ENCODE data around the gene PSMC6.

PSMC6 gene

DNA sequence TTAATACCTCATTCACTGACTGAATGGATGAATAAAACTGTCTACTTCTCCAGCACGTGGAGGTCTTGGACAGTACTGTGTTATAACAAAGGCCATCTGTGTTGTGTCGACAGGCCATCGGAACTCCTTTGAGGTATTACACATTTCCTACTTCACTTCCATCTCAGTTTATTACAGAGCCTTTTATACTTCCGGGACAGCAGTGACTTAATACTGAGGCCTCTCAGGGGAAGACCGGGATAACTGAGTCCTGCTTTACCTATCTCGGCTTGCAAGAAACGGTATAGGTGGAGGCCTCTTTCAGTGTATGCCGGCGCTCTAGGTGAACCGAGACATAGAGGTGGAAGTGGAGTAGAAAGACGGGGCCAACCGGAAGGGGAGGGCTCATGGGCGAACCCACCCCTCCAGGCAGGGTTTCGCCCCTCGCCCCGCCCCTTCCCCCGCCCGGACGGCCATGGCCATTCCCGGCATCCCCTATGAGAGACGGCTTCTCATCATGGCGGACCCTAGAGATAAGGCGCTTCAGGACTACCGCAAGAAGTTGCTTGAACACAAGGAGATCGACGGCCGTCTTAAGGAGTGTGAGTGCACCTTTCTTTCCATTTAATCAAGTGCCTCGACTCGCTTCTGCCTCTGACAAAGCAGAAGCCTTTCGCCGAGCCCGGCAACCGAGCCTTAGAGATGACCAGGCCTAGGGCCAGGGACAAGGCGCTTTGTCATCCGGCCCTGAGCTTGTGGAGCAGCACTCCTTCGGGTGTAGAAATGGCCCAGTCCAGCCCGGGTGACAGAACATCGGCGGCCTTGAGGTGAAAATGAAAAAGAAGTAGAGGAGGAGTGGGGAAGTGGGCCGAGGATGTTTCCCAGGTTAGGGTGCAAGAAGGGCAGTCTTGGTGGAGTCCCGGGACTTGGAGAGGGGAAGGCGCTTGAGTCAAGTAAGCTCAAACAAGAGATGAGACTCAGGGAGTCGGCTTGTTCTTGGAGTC is at the start of gene PSMC6:
PSMC6 (plus strand) TSS at position 477 of the 983 bp plus-strand sequence; CDS start at position 497, 20 bp downstream.
- Histone ChIP-seq H3K27me3 (ENCODE audit: control insufficient read depth in 1 of 2, insufficient read depth in 2 of 2, low read length in 2 of 2) (no peaks in the 10 kb centered on the region), H3K36me3 (ENCODE audit: control insufficient read depth in 2 of 2, insufficient read depth in 2 of 2, low read length in 2 of 2) (peaks cover 8 to 13% of the 10 kb centered on the region in 2 donors), H3K4me3 (ENCODE audit: low read length in 2 of 2) (peak within 1 kb of the TSS; percentile 96 to 97), H3K9me3 (ENCODE audit: control insufficient read depth in 2 of 2, low read length in 2 of 2) (no peaks in the 10 kb centered on the region), H3K9ac (ENCODE audit: low read length in 2 of 2) (peak within 1 kb of the TSS; percentile 80 to 94), H3K27ac (ENCODE audit: low read length) (peak within 1 kb of the TSS; percentile 89), H3K4me1 (ENCODE audit: control insufficient read depth, insufficient read depth, low read length) (peaks cover 5% of the 10 kb centered on the region)

DNA sequence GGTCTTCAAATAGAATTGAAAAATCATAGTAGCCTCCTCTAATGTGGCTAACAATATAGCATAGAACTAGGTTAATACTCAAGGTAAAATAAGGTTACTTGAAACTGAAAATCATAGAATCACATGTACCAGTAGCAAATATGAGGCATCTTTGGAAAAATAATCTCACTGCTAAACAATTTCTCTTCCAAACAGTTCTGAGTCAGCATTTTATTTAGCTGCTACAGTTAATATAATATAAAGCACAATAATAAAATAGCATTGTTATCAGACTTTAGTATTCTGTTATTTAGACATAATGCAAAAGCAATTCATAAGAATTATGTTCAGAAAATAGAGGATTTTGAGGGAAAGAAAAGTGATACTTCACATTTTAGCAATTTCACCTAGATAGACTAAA is 46.7 kb upstream of the PSMC6 start:
- Histone ChIP-seq H3K27ac (ENCODE audit: low read length) (no peak overlapping the region), H3K9me3 (ENCODE audit: control insufficient read depth in 2 of 2, low read length in 2 of 2) (no peaks in the 10 kb centered on the region), H3K4me3 (ENCODE audit: low read length in 2 of 2) (no peak overlapping the region), H3K4me1 (ENCODE audit: control insufficient read depth, insufficient read depth, low read length) (no peaks in the 10 kb centered on the region), H3K27me3 (ENCODE audit: control insufficient read depth in 1 of 2, insufficient read depth in 2 of 2, low read length in 2 of 2) (no peaks in the 10 kb centered on the region), H3K36me3 (ENCODE audit: control insufficient read depth in 2 of 2, insufficient read depth in 2 of 2, low read length in 2 of 2) (peaks cover 0 to 9% of the 10 kb centered on the region in 2 donors), H3K9ac (ENCODE audit: low read length in 2 of 2) (no peak overlapping the region)

DNA sequence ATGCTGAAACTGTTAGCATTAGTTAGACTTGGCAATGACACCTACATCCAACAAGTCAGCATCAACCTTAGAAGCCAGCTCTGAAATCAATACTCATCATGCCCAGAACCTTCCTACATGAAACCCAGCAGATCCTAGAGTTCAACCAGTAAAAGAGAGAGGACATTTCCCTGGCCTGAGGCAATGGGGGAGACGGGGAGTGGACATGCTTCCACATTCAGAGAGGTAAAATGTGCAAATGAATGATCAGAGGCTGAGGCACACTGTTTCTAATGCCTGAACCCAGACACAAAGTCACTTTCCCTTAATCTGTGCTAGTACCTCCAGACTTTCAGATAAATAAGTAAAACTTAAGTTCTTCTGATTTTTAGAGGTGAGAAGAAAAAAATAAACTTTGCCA is 46.2 kb upstream of the PSMC6 start:
- H3K4me1 ChIP-seq (ENCODE audit: control insufficient read depth, insufficient read depth, low read length): no peaks in the 10 kb centered on the region
- no peak overlapping the region for H3K4me3 ChIP-seq (ENCODE audit: low read length in 2 of 2)
- H3K9me3 ChIP-seq (ENCODE audit: control insufficient read depth in 2 of 2, low read length in 2 of 2): no peaks in the 10 kb centered on the region
- no peak overlapping the region for H3K9ac ChIP-seq (ENCODE audit: low read length in 2 of 2)
- no peak overlapping the region for H3K27ac ChIP-seq (ENCODE audit: low read length)
- H3K27me3 ChIP-seq (ENCODE audit: control insufficient read depth in 1 of 2, insufficient read depth in 2 of 2, low read length in 2 of 2): no peaks in the 10 kb centered on the region
- peaks cover 4 to 9% of the 10 kb centered on the region in 2 donors for H3K36me3 ChIP-seq (ENCODE audit: control insufficient read depth in 2 of 2, insufficient read depth in 2 of 2, low read length in 2 of 2)

DNA sequence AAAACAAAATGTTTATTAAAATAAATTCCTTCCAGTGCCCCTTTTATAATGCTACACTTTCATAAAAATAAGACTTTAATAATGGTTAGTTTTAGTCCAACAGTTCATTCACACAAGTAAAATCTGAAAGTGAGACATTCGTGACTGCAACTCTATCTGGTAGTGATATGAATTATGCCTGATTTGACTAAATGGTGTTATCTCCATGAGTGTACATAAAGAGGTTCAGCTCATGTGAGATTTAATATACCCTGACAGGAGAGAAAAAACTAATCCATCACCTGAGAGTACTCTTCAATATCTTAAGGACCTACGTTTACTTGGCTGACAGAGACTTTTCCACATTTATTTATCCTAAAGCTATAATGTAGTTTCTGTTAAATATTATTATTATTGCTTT is 45.7 kb upstream of the PSMC6 start:
- Histone ChIP-seq H3K9me3 (ENCODE audit: control insufficient read depth in 2 of 2, low read length in 2 of 2) (no peaks in the 10 kb centered on the region), H3K27ac (ENCODE audit: low read length) (no peak overlapping the region), H3K36me3 (ENCODE audit: control insufficient read depth in 2 of 2, insufficient read depth in 2 of 2, low read length in 2 of 2) (peaks cover 5 to 9% of the 10 kb centered on the region in 2 donors), H3K4me1 (ENCODE audit: control insufficient read depth, insufficient read depth, low read length) (no peaks in the 10 kb centered on the region), H3K9ac (ENCODE audit: low read length in 2 of 2) (no peak overlapping the region), H3K4me3 (ENCODE audit: low read length in 2 of 2) (no peak overlapping the region), H3K27me3 (ENCODE audit: control insufficient read depth in 1 of 2, insufficient read depth in 2 of 2, low read length in 2 of 2) (no peaks in the 10 kb centered on the region)

DNA sequence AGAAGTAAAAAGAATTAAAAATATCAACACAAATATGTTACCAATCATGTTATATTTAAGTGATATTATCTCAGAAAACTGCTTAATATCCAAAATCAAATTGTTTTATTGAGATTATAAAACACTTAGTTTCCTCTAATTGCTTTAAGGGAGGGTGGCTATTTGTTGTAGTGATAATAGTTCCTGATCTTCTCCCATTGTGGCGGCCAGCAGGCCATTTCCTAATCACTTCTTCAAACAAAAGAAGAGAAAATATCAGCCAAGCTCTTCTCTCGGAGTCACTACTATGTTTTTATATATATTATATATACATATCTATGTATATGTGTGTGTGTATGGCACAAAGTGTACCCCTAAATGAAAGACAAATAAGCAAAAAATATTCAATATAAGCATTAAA is 43.1 kb upstream of the PSMC6 start:
- no peak overlapping the region for H3K9ac ChIP-seq (ENCODE audit: low read length in 2 of 2)
- no peak overlapping the region for H3K4me3 ChIP-seq (ENCODE audit: low read length in 2 of 2)
- H3K4me1 ChIP-seq (ENCODE audit: control insufficient read depth, insufficient read depth, low read length): no peaks in the 10 kb centered on the region
- H3K36me3 ChIP-seq (ENCODE audit: control insufficient read depth in 2 of 2, insufficient read depth in 2 of 2, low read length in 2 of 2): peaks cover 0 to 5% of the 10 kb centered on the region in 2 donors
- H3K27ac ChIP-seq (ENCODE audit: low read length): no peak overlapping the region
- H3K27me3 ChIP-seq (ENCODE audit: control insufficient read depth in 1 of 2, insufficient read depth in 2 of 2, low read length in 2 of 2): no peaks in the 10 kb centered on the region
- no peaks in the 10 kb centered on the region for H3K9me3 ChIP-seq (ENCODE audit: control insufficient read depth in 2 of 2, low read length in 2 of 2)

DNA sequence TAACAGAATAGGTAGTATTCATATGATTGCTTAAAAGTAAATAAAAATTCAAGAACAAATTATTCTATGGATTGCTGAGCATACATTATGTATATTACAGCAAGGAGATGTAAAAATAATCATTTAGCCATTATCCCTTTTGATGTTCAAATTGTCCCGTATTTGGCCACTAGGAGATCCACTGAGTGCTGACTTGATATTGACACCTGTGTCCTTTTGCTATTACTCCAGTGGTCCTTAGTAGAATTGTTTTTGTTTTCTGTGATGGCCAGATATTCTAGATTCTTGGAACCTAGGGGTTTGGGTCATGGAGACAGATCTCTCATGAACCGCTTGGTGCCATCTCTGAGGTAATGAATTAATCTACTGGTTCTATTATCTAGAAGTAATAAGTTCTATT is 28.4 kb upstream of the PSMC6 start:
- no peak overlapping the region for H3K4me3 ChIP-seq (ENCODE audit: low read length in 2 of 2)
- H3K27ac ChIP-seq (ENCODE audit: low read length): no peak overlapping the region
- no peak overlapping the region for H3K9ac ChIP-seq (ENCODE audit: low read length in 2 of 2)
- H3K36me3 ChIP-seq (ENCODE audit: control insufficient read depth in 2 of 2, insufficient read depth in 2 of 2, low read length in 2 of 2): peaks cover 6 to 12% of the 10 kb centered on the region in 2 donors
- no peaks in the 10 kb centered on the region for H3K4me1 ChIP-seq (ENCODE audit: control insufficient read depth, insufficient read depth, low read length)
- H3K9me3 ChIP-seq (ENCODE audit: control insufficient read depth in 2 of 2, low read length in 2 of 2): no peaks in the 10 kb centered on the region
- no peaks in the 10 kb centered on the region for H3K27me3 ChIP-seq (ENCODE audit: control insufficient read depth in 1 of 2, insufficient read depth in 2 of 2, low read length in 2 of 2)

DNA sequence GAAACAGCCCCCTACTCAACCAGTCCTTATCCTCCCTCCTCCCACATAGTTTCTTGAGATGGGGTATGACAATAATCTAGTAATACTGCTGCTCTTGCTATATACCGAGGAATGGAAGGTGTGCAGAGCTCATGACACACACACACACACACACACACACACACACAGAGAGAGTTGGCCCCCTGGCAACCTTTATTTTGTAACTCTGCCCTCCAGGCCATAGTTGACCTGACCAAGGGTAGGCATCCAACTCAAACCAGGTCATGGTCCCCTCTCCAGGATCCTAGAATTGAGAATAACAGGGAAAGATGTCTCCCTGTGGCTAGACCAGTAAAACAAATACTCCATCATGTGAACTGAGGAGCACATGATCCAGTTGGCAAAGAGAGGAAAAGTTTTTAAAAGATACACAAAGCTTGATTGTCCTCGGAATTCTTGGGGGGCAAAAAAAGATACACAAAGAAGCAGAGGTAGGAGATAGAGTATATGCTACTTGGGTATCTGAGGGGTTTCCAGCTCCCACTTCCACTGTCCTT is 22.9 kb upstream of the PSMC6 start:
- no peak overlapping the region for H3K9ac ChIP-seq (ENCODE audit: low read length in 2 of 2)
- no peaks in the 10 kb centered on the region for H3K27me3 ChIP-seq (ENCODE audit: control insufficient read depth in 1 of 2, insufficient read depth in 2 of 2, low read length in 2 of 2)
- H3K27ac ChIP-seq (ENCODE audit: low read length): no peak overlapping the region
- peaks cover 0 to 6% of the 10 kb centered on the region in 2 donors for H3K36me3 ChIP-seq (ENCODE audit: control insufficient read depth in 2 of 2, insufficient read depth in 2 of 2, low read length in 2 of 2)
- no peaks in the 10 kb centered on the region for H3K9me3 ChIP-seq (ENCODE audit: control insufficient read depth in 2 of 2, low read length in 2 of 2)
- no peaks in the 10 kb centered on the region for H3K4me1 ChIP-seq (ENCODE audit: control insufficient read depth, insufficient read depth, low read length)
- H3K4me3 ChIP-seq (ENCODE audit: low read length in 2 of 2): no peak overlapping the region

DNA sequence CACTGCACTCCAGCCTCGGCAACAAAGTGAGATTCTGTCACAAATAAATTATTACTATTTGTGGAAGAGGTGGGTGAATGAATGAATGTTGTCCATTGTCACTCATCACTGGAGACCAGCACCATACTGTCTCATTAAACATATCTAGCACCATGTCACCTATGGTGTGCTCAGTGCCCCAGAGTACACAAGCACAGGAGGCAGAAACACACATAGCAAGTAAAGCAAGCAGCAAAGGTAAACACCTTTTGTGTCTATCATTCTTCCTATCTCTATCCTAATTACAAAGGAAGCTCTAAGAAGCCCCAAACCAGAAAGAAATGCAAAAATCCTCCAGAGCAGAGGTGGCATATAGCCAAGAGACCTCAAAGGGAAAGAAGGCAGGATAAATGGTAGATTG is 20.8 kb upstream of the PSMC6 start:
- no peak overlapping the region for H3K27ac ChIP-seq (ENCODE audit: low read length)
- H3K9me3 ChIP-seq (ENCODE audit: control insufficient read depth in 2 of 2, low read length in 2 of 2): no peaks in the 10 kb centered on the region
- H3K4me1 ChIP-seq (ENCODE audit: control insufficient read depth, insufficient read depth, low read length): no peaks in the 10 kb centered on the region
- H3K27me3 ChIP-seq (ENCODE audit: control insufficient read depth in 1 of 2, insufficient read depth in 2 of 2, low read length in 2 of 2): no peaks in the 10 kb centered on the region
- H3K36me3 ChIP-seq (ENCODE audit: control insufficient read depth in 2 of 2, insufficient read depth in 2 of 2, low read length in 2 of 2): peaks cover 0 to 1% of the 10 kb centered on the region in 2 donors
- H3K4me3 ChIP-seq (ENCODE audit: low read length in 2 of 2): no peak overlapping the region
- no peak overlapping the region for H3K9ac ChIP-seq (ENCODE audit: low read length in 2 of 2)

DNA sequence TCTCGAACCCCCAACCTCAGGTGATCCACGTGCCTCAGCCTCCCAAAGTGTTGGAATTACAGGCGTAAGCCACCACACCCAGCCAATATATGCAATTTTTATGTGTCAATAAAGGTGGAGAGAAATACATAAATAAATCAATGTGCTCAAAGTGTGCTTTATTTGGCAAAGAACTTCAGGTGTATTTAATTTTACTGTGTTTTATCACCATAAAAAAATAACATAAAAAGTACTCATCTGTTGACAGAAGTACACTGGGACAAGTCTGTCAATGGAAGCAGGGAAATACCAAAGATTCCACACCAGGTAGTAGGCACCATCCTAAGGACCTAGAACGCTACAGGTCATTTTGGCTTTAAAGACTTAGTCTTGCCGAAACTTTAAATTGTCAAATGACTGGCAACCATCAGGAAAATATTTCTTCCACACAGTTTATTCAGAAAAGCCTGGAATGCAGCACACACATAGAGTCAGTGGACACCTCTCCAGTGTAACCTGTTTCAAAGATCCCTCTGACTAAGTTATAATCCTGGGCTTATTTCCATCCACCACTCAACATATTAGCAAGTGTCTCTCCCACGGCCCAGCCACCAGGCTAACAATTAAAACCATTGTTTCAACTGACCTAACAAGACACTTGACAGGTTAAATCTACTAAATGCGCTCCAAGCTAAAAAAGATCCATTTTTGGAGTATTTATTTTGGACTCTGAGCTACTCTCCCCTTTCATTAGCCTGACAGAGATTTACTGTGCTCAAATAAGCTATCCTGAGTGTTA is 15.8 kb upstream of the PSMC6 start:
- no peak overlapping the region for H3K27ac ChIP-seq (ENCODE audit: low read length)
- H3K36me3 ChIP-seq (ENCODE audit: control insufficient read depth in 2 of 2, insufficient read depth in 2 of 2, low read length in 2 of 2): no peaks in the 10 kb centered on the region
- no peak overlapping the region for H3K4me3 ChIP-seq (ENCODE audit: low read length in 2 of 2)
- H3K9me3 ChIP-seq (ENCODE audit: control insufficient read depth in 2 of 2, low read length in 2 of 2): no peaks in the 10 kb centered on the region
- H3K4me1 ChIP-seq (ENCODE audit: control insufficient read depth, insufficient read depth, low read length): peaks cover 6% of the 10 kb centered on the region
- no peak overlapping the region for H3K9ac ChIP-seq (ENCODE audit: low read length in 2 of 2)
- H3K27me3 ChIP-seq (ENCODE audit: control insufficient read depth in 1 of 2, insufficient read depth in 2 of 2, low read length in 2 of 2): no peaks in the 10 kb centered on the region

DNA sequence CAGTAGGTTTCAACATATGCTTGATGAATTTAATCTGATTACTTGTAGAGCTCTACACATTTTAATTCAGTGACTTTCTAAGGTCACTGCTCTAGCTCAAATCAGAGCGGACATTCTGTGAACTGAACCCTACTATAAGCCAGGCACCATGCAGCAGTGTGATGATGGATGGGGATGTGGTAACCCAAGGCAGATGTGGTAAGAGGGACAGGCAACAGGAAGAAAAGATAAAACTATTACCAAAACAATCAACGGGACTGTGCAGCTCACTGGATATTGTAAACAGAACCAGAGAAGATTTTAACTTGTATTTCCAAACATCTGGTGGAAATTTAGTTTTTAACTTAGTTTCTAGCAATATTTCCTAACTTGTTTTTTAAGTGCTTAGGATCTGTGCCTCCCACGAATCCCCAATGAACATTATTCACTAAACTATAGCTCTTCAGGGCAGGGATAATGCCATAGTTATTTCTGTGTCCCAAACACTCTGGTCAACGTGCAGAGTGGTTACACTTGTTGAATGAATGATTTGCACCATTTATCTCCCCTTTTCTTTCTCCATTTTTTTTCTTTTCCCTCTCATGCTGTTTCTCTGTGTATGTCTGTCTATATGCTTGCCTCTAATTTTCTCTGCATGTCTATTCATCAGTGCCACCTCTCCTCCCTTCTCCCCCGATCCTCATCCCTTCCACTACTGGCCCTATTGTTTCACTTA is 14.6 kb upstream of the PSMC6 start:
- Histone ChIP-seq H3K27ac (ENCODE audit: low read length) (no peak overlapping the region), H3K9me3 (ENCODE audit: control insufficient read depth in 2 of 2, low read length in 2 of 2) (no peaks in the 10 kb centered on the region), H3K36me3 (ENCODE audit: control insufficient read depth in 2 of 2, insufficient read depth in 2 of 2, low read length in 2 of 2) (no peaks in the 10 kb centered on the region), H3K27me3 (ENCODE audit: control insufficient read depth in 1 of 2, insufficient read depth in 2 of 2, low read length in 2 of 2) (no peaks in the 10 kb centered on the region), H3K4me1 (ENCODE audit: control insufficient read depth, insufficient read depth, low read length) (peaks cover 6% of the 10 kb centered on the region), H3K4me3 (ENCODE audit: low read length in 2 of 2) (no peak overlapping the region), H3K9ac (ENCODE audit: low read length in 2 of 2) (no peak overlapping the region)

Data from stomach smooth muscle (tissue), 2 donors.